Upper lobe of left lung (tissue), 6 donors: ENCODE data around the gene SUSD5. TPM values are rescaled to one million over a fixed set of nuclear protein-coding genes. Genes with fewer than 3 reads are reported as not detected.
"Not testable (repeated sequence)": the region's sequence is repeated elsewhere in the genome, so short reads cannot be mapped to it uniquely, and the experiment has no call there.

ENCODE experiments used
- ATAC-seq, 2 donors: fragments of 200-7000 bp; cut with Tn5 transposase; one replicate each; pipeline ENCODE4 v1.9.1; 2022; ENCODE audit warnings: mild to moderate bottlenecking in 2 of 2, moderate library complexity in 2 of 2; ENCODE audit not compliant: low FRiP score in 2 of 2
- DNase-seq, 2 donors: peaks; one replicate each; pipeline ENCODE4 v3.0.0-alpha.2; 2019 to 2020
- H3K27ac ChIP-seq, 4 donors: fragments of 200-600 bp; sonication (generic); one replicate each; pipeline ENCODE4 v1.5.1; 2016 to 2019
- H3K27me3 ChIP-seq, 4 donors: fragments of 200-600 bp; sonication (generic); one replicate each; pipeline ENCODE4 v1.5.1; 2017 to 2019
- H3K36me3 ChIP-seq, 4 donors: fragments of 200-600 bp; sonication (generic); one replicate each; pipeline ENCODE4 v1.5.1; 2016 to 2019
- H3K4me1 ChIP-seq, 4 donors: fragments of 200-600 bp; sonication (generic); one replicate each; pipeline ENCODE4 v1.5.1; 2018 to 2019
- H3K4me3 ChIP-seq, 4 donors: fragments of 200-600 bp; sonication (generic); one replicate each; pipeline ENCODE4 v1.5.1; 2017 to 2019; ENCODE audit warnings: mild to moderate bottlenecking in 2 of 4, moderate library complexity in 1 of 4
- H3K9me3 ChIP-seq, 4 donors: fragments of 200-600 bp; sonication (generic); one replicate each; pipeline ENCODE4 v1.5.1; 2018 to 2019
- EP300 ChIP-seq, 4 donors: sonication (generic); formaldehyde crosslinking; IDR thresholded peaks; one replicate each; pipeline ENCODE4 v1.5.1; 2017; ENCODE audit warnings: antibody characterized with exemption in 4 of 4, control low read depth in 2 of 4
- POLR2A ChIP-seq, 4 donors: fragments of 450-650 bp; IDR thresholded peaks; one replicate each; pipeline ENCODE4 v1.5.1; 2016 to 2017; ENCODE audit warnings: antibody characterized with exemption in 4 of 4, mild to moderate bottlenecking in 2 of 4
- POLR2AphosphoS5 ChIP-seq, 2 donors: sonication (generic); formaldehyde crosslinking; IDR thresholded peaks; one replicate each; pipeline ENCODE4 v1.5.1; 2017; ENCODE audit warnings: antibody characterized with exemption in 2 of 2
- WGBS, 2 donors: methylation state at CpG; one replicate each; pipeline ENCODE4 v1.1.5; 2017 to 2018; 5-methylcytosine and 5-hydroxymethylcytosine counted together
- total RNA-seq, 6 donors: library from RNA; depleted of rRNA in 4 of 6; stranded (reverse); fragments of >200 nt in 4 of 6; gene quantifications; one replicate each; pipeline versions ENCODE4 v1.1.0 to v1.2.1, GENCODE V29; 2016 to 2021
- TF ChIP-seq, protein P1 (sequence below), 6 experiments: fragments of 450-650 bp in 4 of 6; fragments of 200-600 bp in 2 of 6; sonication (generic) in 2 of 6; IDR thresholded peaks; one replicate each; pipeline ENCODE4 v1.5.1; 2016 to 2019; ENCODE audit warnings: antibody characterized with exemption in 6 of 6
- donor health status: DM: no; HTN: no; CAD: no; lungs with moderate emphysema.
- donor health status: DM: no; HTN: yes; CAD: no; lungs with severe emphysema.

The SUSD5 gene
- total RNA-seq, 6 donors from 2014 or later, result 0.20 to 1.1 (median 0.96) TPM; not detected in 2

DNA sequence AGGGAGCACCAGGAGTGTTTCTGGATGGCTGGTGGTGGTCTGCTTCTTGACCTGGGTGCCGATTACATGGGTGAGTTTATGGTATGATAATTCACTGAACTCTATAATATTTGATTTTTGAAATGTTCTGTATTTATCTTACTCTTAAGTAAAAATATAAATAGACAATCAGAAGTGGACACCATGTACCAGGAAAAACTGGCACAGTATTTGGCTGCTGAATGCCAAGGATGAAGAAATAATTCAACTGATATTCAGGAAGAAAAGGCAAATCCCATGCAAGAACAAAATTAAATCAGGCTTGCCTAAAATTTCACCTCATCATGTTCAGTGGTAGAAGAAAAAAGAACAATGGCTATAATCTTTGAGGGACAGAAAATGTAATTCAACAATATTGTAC is 53.2 kb downstream of the SUSD5 start:
- Histone ChIP-seq H3K9me3 (no peaks in the 10 kb centered on the region), H3K4me3 (no peak overlapping the region), H3K36me3 (no peaks in the 10 kb centered on the region), H3K27me3 (no peaks in the 10 kb centered on the region), H3K27ac (no peak overlapping the region), H3K4me1 (no peaks in the 10 kb centered on the region)
- no peak for TF ChIP-seq POLR2A (IDR thresholded peaks at IDR 0.05)
- TF ChIP-seq, protein P1, sequence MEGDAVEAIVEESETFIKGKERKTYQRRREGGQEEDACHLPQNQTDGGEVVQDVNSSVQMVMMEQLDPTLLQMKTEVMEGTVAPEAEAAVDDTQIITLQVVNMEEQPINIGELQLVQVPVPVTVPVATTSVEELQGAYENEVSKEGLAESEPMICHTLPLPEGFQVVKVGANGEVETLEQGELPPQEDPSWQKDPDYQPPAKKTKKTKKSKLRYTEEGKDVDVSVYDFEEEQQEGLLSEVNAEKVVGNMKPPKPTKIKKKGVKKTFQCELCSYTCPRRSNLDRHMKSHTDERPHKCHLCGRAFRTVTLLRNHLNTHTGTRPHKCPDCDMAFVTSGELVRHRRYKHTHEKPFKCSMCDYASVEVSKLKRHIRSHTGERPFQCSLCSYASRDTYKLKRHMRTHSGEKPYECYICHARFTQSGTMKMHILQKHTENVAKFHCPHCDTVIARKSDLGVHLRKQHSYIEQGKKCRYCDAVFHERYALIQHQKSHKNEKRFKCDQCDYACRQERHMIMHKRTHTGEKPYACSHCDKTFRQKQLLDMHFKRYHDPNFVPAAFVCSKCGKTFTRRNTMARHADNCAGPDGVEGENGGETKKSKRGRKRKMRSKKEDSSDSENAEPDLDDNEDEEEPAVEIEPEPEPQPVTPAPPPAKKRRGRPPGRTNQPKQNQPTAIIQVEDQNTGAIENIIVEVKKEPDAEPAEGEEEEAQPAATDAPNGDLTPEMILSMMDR (IDR thresholded peaks at IDR 0.05), result no peak
- no peak for TF ChIP-seq POLR2AphosphoS5 (IDR thresholded peaks at IDR 0.05)
- no peak for TF ChIP-seq EP300 (IDR thresholded peaks at IDR 0.05)
- ATAC-seq, result no peak
- WGBS, 2 donors, result 74 to 76% methylated on average over 1 of the region's 1 CpG
- DNase-seq, result no peak

DNA sequence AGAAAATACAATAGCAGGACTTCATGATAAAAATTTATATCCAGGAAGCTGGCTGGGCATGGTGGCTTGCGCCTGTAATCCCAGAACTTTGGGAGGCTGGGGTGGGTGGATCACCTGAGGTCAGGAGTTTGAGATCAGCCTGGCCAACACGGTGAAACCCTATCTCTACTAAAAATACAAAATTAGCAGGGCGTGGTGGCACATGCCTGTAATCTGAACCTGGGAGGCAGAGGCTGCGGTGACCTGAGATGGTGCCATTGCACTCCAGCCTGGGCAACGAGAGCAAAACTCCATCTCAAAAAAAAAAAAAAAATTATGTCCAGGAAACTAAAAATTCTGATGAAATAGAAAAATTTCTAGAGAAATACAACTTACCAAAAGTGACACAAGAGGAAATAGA is 56.0 kb downstream of the SUSD5 start:
- not testable (repeated sequence) for H3K4me3 ChIP-seq, ATAC-seq, H3K36me3 ChIP-seq, H3K27ac ChIP-seq, H3K4me1 ChIP-seq, DNase-seq, H3K9me3 ChIP-seq, H3K27me3 ChIP-seq
- 80 to 82% methylated on average over 5 of the region's 5 CpGs for WGBS, 2 donors

DNA sequence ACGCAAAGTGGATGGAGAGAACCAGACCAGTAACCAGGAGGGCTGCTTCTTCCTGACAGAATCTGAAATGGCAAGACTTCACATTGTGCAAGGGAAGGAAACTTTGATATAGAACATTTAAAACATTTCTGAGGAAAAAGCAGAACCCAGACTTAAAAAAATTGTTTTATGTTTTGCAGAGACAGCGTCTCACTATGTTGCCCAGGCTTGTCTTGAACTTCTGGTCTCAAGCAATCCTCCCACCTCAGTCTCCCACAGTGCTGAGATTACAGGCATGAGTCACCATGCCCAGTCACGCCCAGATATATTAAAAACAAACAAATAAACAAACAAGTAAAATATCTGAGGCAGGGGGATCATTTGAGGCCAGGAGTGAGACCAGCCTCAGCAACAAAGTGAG is 58.6 kb downstream of the SUSD5 start:
- Histone ChIP-seq H3K36me3 (no peaks in the 10 kb centered on the region), H3K9me3 (no peaks in the 10 kb centered on the region), H3K4me3 (no peak overlapping the region), H3K4me1 (no peaks in the 10 kb centered on the region), H3K27me3 (no peaks in the 10 kb centered on the region), H3K27ac (no peak overlapping the region)
- ATAC-seq, result no peak
- no peak for DNase-seq
- TF ChIP-seq, protein P1 (IDR thresholded peaks at IDR 0.05), result no peak
- TF ChIP-seq EP300 (IDR thresholded peaks at IDR 0.05) (no peak), POLR2AphosphoS5 (IDR thresholded peaks at IDR 0.05) (no peak), POLR2A (IDR thresholded peaks at IDR 0.05) (no peak)
- 84 to 87% methylated on average over 3 of the region's 3 CpGs for WGBS, 2 donors

DNA sequence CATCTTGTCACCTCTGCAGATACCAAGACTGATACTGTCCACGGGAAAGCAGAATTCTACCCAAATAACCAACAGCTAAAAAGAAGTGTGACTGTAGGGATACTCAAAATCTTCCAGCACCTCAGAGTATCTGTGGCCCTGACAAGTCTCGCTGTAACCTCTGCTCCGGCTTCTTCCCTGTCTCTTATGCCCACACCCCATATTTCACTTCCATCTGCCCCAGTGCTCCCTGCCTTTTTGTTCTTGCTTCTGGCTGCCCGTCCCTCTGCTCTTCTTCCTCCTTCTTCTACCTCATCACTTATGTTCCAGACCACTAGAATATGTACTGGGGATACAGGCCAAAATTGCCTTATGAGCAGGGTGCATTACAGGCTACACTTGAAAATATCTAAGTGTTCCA is 59.4 kb downstream of the SUSD5 start:
- Histone ChIP-seq H3K27me3 (no peaks in the 10 kb centered on the region), H3K9me3 (no peaks in the 10 kb centered on the region), H3K4me1 (no peaks in the 10 kb centered on the region), H3K4me3 (no peak overlapping the region), H3K36me3 (no peaks in the 10 kb centered on the region), H3K27ac (no peak overlapping the region)
- WGBS, 2 donors, result 71 to 81% methylated on average over 4 of the region's 4 CpGs
- DNase-seq (no peak), ATAC-seq (peak in 1 of 2 donors; percentile 24)
- TF ChIP-seq POLR2AphosphoS5 (IDR thresholded peaks at IDR 0.05) (no peak), POLR2A (IDR thresholded peaks at IDR 0.05) (no peak), EP300 (IDR thresholded peaks at IDR 0.05) (no peak)
- TF ChIP-seq, protein P1 (IDR thresholded peaks at IDR 0.05), result no peak

DNA sequence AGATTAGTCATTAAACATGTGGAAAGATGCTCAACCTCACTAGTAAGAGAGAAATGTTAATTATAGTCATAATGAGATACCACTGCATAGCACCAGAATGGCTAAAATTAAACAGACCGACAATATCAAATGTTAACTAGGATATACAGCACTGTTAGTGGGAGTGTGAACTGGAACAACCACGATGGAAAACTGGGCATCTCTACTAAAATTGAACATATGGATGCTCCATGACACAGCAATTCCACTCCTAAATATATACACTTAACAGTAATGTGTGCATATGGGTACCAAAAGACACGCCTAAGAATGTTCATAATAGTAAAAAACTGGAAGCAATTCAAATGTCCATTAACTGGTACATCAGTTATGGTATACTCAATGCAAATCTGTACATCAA is 63.3 kb downstream of the SUSD5 start:
- 80 to 87% methylated on average over 3 of the region's 3 CpGs for WGBS, 2 donors

More for the DNA sequence above, 63.3 kb downstream of the SUSD5 start:
- H3K36me3 ChIP-seq, result no peaks in the 10 kb centered on the region
- TF ChIP-seq POLR2AphosphoS5 (IDR thresholded peaks at IDR 0.05) (no peak), EP300 (IDR thresholded peaks at IDR 0.05) (no peak), POLR2A (IDR thresholded peaks at IDR 0.05) (no peak)
- TF ChIP-seq, protein P1 (IDR thresholded peaks at IDR 0.05), result no peak
- no peaks in the 10 kb centered on the region for H3K4me1 ChIP-seq
- H3K9me3 ChIP-seq, result no peaks in the 10 kb centered on the region
- ATAC-seq (no peak), DNase-seq (no peak)
- no peak overlapping the region for H3K27ac ChIP-seq
- no peaks in the 10 kb centered on the region for H3K27me3 ChIP-seq
- H3K4me3 ChIP-seq, result no peak overlapping the region
